Testis (tissue), 3 donors: ENCODE results near the gene RASA3. TPM values are rescaled to one million over a fixed set of nuclear protein-coding genes. Genes with fewer than 3 reads are reported as not detected.

Experiments used
- DNase-seq: peaks from one replicate; pipeline ENCODE4 v3.0.0-alpha.2; 2019
- H3K27ac ChIP-seq, 2 donors: fragments of 200-600 bp; sonication (generic); one replicate each; pipeline ENCODE4 v1.5.1; 2019
- H3K27me3 ChIP-seq: fragments of 200-600 bp; sonication (generic); one replicate; pipeline ENCODE4 v1.5.1; 2019
- H3K36me3 ChIP-seq: fragments of 200-600 bp; sonication (generic); one replicate; pipeline ENCODE4 v1.5.1; 2017; ENCODE audit warnings: low read depth; ENCODE audit errors: missing control alignments
- H3K4me1 ChIP-seq: fragments of 200-600 bp; sonication (generic); one replicate; pipeline ENCODE4 v1.5.1; 2019
- H3K4me3 ChIP-seq, 2 donors: fragments of 200-600 bp; sonication (generic); one replicate each; pipeline ENCODE4 v1.5.1; 2017 to 2019
- H3K9me3 ChIP-seq: fragments of 200-600 bp; sonication (generic); one replicate; pipeline ENCODE4 v1.5.1; 2017
- POLR2A ChIP-seq: fragments of 450-650 bp; IDR thresholded peaks from one replicate; pipeline ENCODE4 v1.6.1; 2017; ENCODE audit warnings: antibody characterized with exemption, mild to moderate bottlenecking, moderate library complexity
- WGBS, 2 donors: methylation state at CpG; one replicate each; pipeline ENCODE4 v1.1.5; 2018; 5-methylcytosine and 5-hydroxymethylcytosine counted together
- intact Hi-C: fragments of 100-400 bp; cut with DNase I; formaldehyde crosslinking; loops from one replicate; pipeline ENCODE4 v1.15.1; 2023; ENCODE audit warnings: low total_unique reads
- polyA plus RNA-seq: library from polyadenylated mRNA; stranded (reverse); fragments of 350-450 nt; fragmentation: Illumina TruSeq; extraction: RNeasy Lipid Tissue Mini Kit (QIAGEN cat#74804); gene quantifications from one replicate; pipeline ENCODE4 v1.2.3, GENCODE V29; 2014; ENCODE audit warnings: low read depth, low replicate concordance; ENCODE audit not compliant: insufficient read depth
- total RNA-seq, 2 donors: library from RNA; depleted of rRNA; stranded (reverse); fragments of >200 nt; gene quantifications; one replicate each; pipeline ENCODE4 v1.2.3, GENCODE V29; 2016
- TF ChIP-seq, protein P1 (sequence below), 3 experiments: fragments of 450-650 bp in 2 of 3; fragments of 200-600 bp in 1 of 3; sonication (generic) in 1 of 3; IDR thresholded peaks; one replicate each; pipeline ENCODE4 v1.5.1; 2016 to 2019; ENCODE audit warnings: antibody characterized with exemption in 3 of 3, mild to moderate bottlenecking in 2 of 3, moderate library complexity in 1 of 3

The RASA3 gene
- total and polyA plus RNA-seq, 3 donors from 2014 or later, result 13.2 to 21.6 (median 16.4) TPM

DNA sequence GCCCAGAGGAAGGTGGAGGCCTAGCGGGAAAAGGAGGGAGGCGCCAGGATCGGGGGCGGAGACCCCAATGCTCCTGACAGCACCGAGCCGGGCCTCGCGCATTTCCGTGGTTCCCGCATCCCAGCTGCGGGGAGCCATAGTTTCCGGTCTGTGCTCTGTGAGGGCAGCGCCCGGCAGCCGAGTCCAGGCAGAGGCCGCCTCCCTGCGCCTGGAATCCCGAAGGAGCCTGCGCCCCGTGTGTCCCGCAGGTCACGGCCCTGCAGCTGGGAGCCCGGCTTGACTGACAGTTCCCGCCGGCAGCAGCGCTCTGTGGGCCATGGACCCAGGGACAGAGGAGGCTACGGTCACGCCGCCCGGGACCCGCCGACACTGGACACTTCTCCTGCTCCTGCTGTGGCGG is 84.0 kb downstream of the RASA3 start:
- peak overlapping the region in 1 of 2 donors; percentile 15 for H3K4me3 ChIP-seq
- no peaks in the 10 kb centered on the region for H3K36me3 ChIP-seq
- intact Hi-C loops, result no loop called here
- no peak for TF ChIP-seq POLR2A
- TF ChIP-seq, protein P1, sequence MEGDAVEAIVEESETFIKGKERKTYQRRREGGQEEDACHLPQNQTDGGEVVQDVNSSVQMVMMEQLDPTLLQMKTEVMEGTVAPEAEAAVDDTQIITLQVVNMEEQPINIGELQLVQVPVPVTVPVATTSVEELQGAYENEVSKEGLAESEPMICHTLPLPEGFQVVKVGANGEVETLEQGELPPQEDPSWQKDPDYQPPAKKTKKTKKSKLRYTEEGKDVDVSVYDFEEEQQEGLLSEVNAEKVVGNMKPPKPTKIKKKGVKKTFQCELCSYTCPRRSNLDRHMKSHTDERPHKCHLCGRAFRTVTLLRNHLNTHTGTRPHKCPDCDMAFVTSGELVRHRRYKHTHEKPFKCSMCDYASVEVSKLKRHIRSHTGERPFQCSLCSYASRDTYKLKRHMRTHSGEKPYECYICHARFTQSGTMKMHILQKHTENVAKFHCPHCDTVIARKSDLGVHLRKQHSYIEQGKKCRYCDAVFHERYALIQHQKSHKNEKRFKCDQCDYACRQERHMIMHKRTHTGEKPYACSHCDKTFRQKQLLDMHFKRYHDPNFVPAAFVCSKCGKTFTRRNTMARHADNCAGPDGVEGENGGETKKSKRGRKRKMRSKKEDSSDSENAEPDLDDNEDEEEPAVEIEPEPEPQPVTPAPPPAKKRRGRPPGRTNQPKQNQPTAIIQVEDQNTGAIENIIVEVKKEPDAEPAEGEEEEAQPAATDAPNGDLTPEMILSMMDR (IDR thresholded peaks at IDR 0.05), result no peak
- no peaks in the 10 kb centered on the region for H3K9me3 ChIP-seq
- 63 to 83% methylated on average over 28 to 29 of the region's 33 CpGs for WGBS, 2 donors
- no peak for DNase-seq
- no peaks in the 10 kb centered on the region for H3K4me1 ChIP-seq
- H3K27me3 ChIP-seq, result no peaks in the 10 kb centered on the region
- no peak overlapping the region for H3K27ac ChIP-seq

DNA sequence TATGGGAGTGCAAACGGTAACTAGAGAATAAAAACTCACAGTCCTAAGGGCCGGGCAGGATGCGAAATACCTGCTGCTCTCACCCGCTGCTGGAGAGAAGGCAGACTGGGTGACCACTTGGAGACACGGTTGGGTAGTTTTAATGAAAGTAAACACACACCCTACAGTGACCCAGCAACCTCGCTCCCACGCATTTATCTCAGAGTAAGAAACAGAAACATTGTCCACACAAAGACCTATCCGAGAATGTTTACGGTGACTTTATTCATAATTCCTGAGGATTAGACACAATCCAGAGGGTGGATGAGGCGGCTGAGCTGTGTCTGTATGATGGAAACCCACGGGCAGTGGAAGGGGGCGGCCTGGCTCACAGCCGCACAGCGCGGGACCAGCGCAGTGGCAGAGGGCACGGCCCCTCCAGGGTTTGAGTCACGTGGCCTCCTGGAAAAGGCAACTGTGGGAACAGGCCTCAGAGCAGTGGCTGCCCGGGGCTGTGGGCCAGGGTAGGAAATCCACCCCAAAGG is 85.0 kb downstream of the RASA3 start:
- no peaks in the 10 kb centered on the region for H3K27me3 ChIP-seq
- DNase-seq, result no peak
- no peaks in the 10 kb centered on the region for H3K36me3 ChIP-seq
- TF ChIP-seq POLR2A, result no peak
- TF ChIP-seq, protein P1 (IDR thresholded peaks at IDR 0.05), result no peak
- H3K27ac ChIP-seq, result no peak overlapping the region
- no peaks in the 10 kb centered on the region for H3K9me3 ChIP-seq
- no peaks in the 10 kb centered on the region for H3K4me1 ChIP-seq
- 66 to 82% methylated on average over 19 of the region's 19 CpGs for WGBS, 2 donors
- no peak overlapping the region for H3K4me3 ChIP-seq
- intact Hi-C loops, result no loop called here

DNA sequence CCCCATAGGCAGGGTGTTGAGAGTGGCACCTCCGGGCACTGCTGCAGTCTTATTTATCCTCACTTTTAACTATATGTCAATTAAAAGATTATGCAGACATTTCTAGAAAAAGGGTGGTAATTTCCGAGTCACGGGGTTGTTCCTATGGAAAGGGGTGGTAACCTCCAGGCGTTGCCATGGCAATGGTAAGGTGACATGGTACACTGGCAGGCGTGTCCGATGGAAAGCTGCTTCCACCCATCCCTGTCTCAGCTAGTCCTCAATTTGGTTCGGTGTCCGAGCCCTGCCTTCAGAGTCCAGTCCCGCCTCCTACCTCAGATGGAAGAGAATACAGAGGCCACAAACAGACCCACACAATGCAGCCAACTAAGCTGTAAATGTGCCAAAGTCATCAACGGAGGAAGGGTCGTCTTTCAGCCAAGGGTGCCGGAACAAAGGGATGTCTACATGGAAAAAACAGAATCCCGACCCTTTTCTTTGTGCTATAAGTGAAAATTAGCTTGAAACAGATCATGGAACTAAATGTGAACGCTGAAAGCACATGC is 85.9 kb downstream of the RASA3 start:
- intact Hi-C loops, result no loop called here
- no peak for DNase-seq
- Histone ChIP-seq H3K27ac (no peak overlapping the region), H3K9me3 (no peaks in the 10 kb centered on the region), H3K27me3 (no peaks in the 10 kb centered on the region), H3K4me3 (no peak overlapping the region), H3K36me3 (no peaks in the 10 kb centered on the region), H3K4me1 (no peaks in the 10 kb centered on the region)
- WGBS, 2 donors, result 87 to 92% methylated on average over 14 of the region's 14 CpGs
- TF ChIP-seq, protein P1 (IDR thresholded peaks at IDR 0.05), result no peak
- no peak for TF ChIP-seq POLR2A

DNA sequence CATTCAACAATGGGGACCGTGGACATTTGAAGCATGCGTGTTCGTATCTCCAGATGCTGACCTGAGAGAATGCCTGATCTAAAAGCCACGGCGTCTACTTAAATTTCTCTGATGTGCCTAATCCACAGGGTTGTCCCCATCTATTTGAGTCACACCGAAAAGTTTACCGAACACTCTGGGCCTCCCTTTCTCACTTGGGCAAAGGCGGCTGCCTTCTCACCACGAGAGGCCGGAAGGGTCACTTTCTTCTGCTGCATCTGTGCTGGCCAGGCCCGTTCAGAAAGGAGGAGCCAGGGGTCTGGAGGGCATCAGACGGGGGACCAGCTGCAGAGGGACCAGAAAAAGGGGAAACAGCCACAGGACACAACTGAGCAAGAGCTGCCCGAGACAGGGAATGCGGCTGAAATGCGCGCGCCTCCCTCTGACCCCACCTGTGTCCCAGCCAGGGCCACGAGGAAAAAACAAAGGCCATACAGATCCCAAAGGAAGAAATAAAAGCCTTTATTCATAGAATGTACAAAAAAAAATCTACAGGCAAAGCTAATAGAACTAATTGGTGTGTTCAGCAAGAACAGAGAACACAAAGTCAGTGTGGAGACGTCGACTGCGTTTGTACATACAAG is 87.2 kb downstream of the RASA3 start:
- no peak for DNase-seq
- no peaks in the 10 kb centered on the region for H3K36me3 ChIP-seq
- no peaks in the 10 kb centered on the region for H3K9me3 ChIP-seq
- H3K27me3 ChIP-seq, result no peaks in the 10 kb centered on the region
- H3K4me3 ChIP-seq, result no peak overlapping the region
- WGBS, 2 donors, result 85 to 87% methylated on average over 19 to 21 of the region's 21 CpGs
- no peak overlapping the region for H3K27ac ChIP-seq
- no peaks in the 10 kb centered on the region for H3K4me1 ChIP-seq
- intact Hi-C loops, result no loop called here
- TF ChIP-seq, protein P1 (IDR thresholded peaks at IDR 0.05), result no peak
- no peak for TF ChIP-seq POLR2A

DNA sequence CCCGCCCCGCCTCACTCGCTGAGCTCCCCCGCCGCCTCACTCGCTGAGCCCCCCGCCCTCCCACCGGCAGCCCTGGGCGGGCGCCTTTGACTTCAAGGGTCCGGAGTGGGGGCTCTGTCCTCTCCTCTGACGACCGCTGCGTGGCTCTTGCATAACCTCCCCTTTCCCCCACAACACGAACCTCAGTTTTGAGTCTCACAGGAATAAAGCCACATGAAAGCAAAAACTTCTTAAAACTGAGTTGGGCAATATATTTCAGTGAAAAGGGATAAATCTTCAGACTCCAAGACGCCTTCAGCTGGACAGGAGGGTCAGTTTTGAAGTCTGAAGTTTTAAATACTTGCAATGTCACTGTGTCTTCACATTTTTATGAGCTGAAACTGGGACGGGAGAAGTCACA is 87.9 kb downstream of the RASA3 start:
- TF ChIP-seq, protein P1 (IDR thresholded peaks at IDR 0.05), result no peak
- Histone ChIP-seq H3K9me3 (no peaks in the 10 kb centered on the region), H3K36me3 (no peaks in the 10 kb centered on the region), H3K27me3 (no peaks in the 10 kb centered on the region), H3K27ac (no peak overlapping the region), H3K4me3 (no peak overlapping the region), H3K4me1 (no peaks in the 10 kb centered on the region)
- no peak for DNase-seq
- WGBS, 2 donors, result 36 to 73% methylated on average over 3 to 15 of the region's 17 CpGs
- intact Hi-C loops, result no loop called here
